ENCODE measurements around the gene AKT1. TPM values are rescaled to one million over a fixed set of nuclear protein-coding genes. Genes with fewer than 3 reads are reported as not detected.

AKT1 gene
- total RNA-seq, 4 donors from 2014 or later: 134 to 283 (median 143) TPM

GRCh38 chr14:104766256-104766862 lies 29.2 kb downstream of the AKT1 start:
- peaks cover 0 to 36% of the 10 kb centered on the region in 2 donors for H3K36me3 ChIP-seq
- ATAC-seq: no peak
- no peaks in the 10 kb centered on the region for H3K27me3 ChIP-seq
- H3K27ac ChIP-seq: no peak overlapping the region
- no peaks in the 10 kb centered on the region for H3K9me3 ChIP-seq
- peaks cover 0 to 13% (median 8%) of the 10 kb centered on the region in 3 donors for H3K4me1 ChIP-seq
- 73 to 93% methylated on average over 1 to 4 of the region's 4 CpGs for WGBS, 2 donors (ENCODE audit: low coverage in 1 of 2)
- no peak overlapping the region for H3K4me3 ChIP-seq
- TF ChIP-seq POLR2A (IDR thresholded peaks at IDR 0.05) (no peak), CTCF (IDR thresholded peaks at IDR 0.05) (no peak), POLR2AphosphoS5 (IDR thresholded peaks at IDR 0.05) (no peak), EP300 (IDR thresholded peaks at IDR 0.05) (no peak)

GRCh38 chr14:104765517-104765916 lies 30.0 kb downstream of the AKT1 start:
- H3K4me3 ChIP-seq: no peak overlapping the region
- H3K4me1 ChIP-seq: peaks cover 0 to 22% (median 8%) of the 10 kb centered on the region in 3 donors
- no peak for TF ChIP-seq POLR2AphosphoS5 (IDR thresholded peaks at IDR 0.05)
- no peaks in the 10 kb centered on the region for H3K9me3 ChIP-seq
- no peak overlapping the region for H3K27ac ChIP-seq
- no peak for ATAC-seq
- peaks cover 0 to 36% of the 10 kb centered on the region in 2 donors for H3K36me3 ChIP-seq
- no peaks in the 10 kb centered on the region for H3K27me3 ChIP-seq
- WGBS, 2 donors (ENCODE audit: low coverage in 1 of 2): 78 to 92% methylated on average over 3 of the region's 3 CpGs

GRCh38 chr14:104758981-104759969 lies 36.3 kb downstream of the AKT1 start:
- H3K27ac ChIP-seq: peak overlapping the region in 1 of 4 donors; percentile 45
- H3K4me3 ChIP-seq: no peak overlapping the region
- H3K9me3 ChIP-seq: no peaks in the 10 kb centered on the region
- 74 to 81% methylated on average over 6 to 13 of the region's 30 CpGs for WGBS, 2 donors (ENCODE audit: low coverage in 1 of 2)
- H3K27me3 ChIP-seq: no peaks in the 10 kb centered on the region
- peaks cover 0 to 40% (median 10%) of the 10 kb centered on the region in 3 donors for H3K4me1 ChIP-seq
- H3K36me3 ChIP-seq: peaks cover 0 to 85% of the 10 kb centered on the region in 2 donors
- TF ChIP-seq EP300 (IDR thresholded peaks at IDR 0.05): no peak
- no peak for TF ChIP-seq CTCF (IDR thresholded peaks at IDR 0.05)
- no peak for TF ChIP-seq POLR2AphosphoS5 (IDR thresholded peaks at IDR 0.05)
- no peak for TF ChIP-seq POLR2A (IDR thresholded peaks at IDR 0.05)
- no peak for ATAC-seq

- peaks cover 0 to 49% (median 17%) of the 10 kb centered on the region in 3 donors for H3K4me1 ChIP-seq
- 76 to 98% methylated on average over 4 to 5 of the region's 19 CpGs for WGBS, 2 donors (ENCODE audit: low coverage in 1 of 2)
- TF ChIP-seq POLR2AphosphoS5 (IDR thresholded peaks at IDR 0.05): no peak
- no peak for TF ChIP-seq CTCF (IDR thresholded peaks at IDR 0.05)
- TF ChIP-seq POLR2A (IDR thresholded peaks at IDR 0.05): no peak
- TF ChIP-seq EP300 (IDR thresholded peaks at IDR 0.05): no peak
- peaks cover 0 to 81% of the 10 kb centered on the region in 2 donors for H3K36me3 ChIP-seq
- no peaks in the 10 kb centered on the region for H3K9me3 ChIP-seq
- H3K27ac ChIP-seq: no peak overlapping the region
- no peak overlapping the region for H3K4me3 ChIP-seq
- H3K27me3 ChIP-seq: no peaks in the 10 kb centered on the region
- no peak for ATAC-seq
Measured at GRCh38 chr14:104757681-104758392, 37.7 kb downstream of the AKT1 start.

- WGBS, 2 donors (ENCODE audit: low coverage in 1 of 2): 64% methylated on average over 3 of the region's 10 CpGs; no CpG with 5 or more reads in 1 of the 2 donors
- no peak overlapping the region for H3K27ac ChIP-seq
Measured at GRCh38 chr14:104757238-104757585, 38.3 kb downstream of the AKT1 start.

More at GRCh38 chr14:104757238-104757585, 38.3 kb downstream of the AKT1 start:
- Histone ChIP-seq H3K9me3 (no peaks in the 10 kb centered on the region), H3K36me3 (peaks cover 0 to 76% of the 10 kb centered on the region in 2 donors), H3K4me1 (peaks cover 0 to 51% (median 18%) of the 10 kb centered on the region in 3 donors), H3K4me3 (no peak overlapping the region), H3K27me3 (no peaks in the 10 kb centered on the region)
- TF ChIP-seq EP300 (IDR thresholded peaks at IDR 0.05): no peak
- no peak for TF ChIP-seq POLR2AphosphoS5 (IDR thresholded peaks at IDR 0.05)
- no peak for TF ChIP-seq POLR2A (IDR thresholded peaks at IDR 0.05)
- no peak for TF ChIP-seq CTCF (IDR thresholded peaks at IDR 0.05)
- no peak for ATAC-seq

Data from gastroesophageal sphincter (tissue), 4 donors.